ENCODE measurements around the gene RHD.
"Not testable (repeated sequence)": the region's sequence is repeated elsewhere in the genome, so short reads cannot be mapped to it uniquely, and the experiment has no call there.

DNA sequence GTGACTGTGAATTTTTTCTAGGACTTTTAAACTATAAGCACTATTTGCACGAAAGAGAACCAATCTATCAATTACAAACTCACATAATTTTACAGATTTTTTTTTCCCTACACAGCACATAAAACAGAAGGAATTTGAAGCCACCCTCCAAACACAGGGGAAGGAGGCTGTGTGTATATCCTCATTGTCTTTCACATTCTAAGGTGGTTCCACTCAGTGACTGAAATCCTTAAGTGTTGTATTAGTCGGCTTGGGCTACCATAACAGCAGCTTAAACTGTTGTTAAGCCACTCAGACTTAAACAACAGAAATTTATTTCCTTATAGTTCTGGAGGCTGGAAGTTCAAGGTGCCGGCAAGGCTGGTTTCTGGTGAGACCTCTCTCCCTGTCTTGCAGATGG is 12.0 kb upstream of the RHD start:
- TF ChIP-seq, protein P1, sequence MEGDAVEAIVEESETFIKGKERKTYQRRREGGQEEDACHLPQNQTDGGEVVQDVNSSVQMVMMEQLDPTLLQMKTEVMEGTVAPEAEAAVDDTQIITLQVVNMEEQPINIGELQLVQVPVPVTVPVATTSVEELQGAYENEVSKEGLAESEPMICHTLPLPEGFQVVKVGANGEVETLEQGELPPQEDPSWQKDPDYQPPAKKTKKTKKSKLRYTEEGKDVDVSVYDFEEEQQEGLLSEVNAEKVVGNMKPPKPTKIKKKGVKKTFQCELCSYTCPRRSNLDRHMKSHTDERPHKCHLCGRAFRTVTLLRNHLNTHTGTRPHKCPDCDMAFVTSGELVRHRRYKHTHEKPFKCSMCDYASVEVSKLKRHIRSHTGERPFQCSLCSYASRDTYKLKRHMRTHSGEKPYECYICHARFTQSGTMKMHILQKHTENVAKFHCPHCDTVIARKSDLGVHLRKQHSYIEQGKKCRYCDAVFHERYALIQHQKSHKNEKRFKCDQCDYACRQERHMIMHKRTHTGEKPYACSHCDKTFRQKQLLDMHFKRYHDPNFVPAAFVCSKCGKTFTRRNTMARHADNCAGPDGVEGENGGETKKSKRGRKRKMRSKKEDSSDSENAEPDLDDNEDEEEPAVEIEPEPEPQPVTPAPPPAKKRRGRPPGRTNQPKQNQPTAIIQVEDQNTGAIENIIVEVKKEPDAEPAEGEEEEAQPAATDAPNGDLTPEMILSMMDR (IDR thresholded peaks at IDR 0.05): not testable (repeated sequence)
- TF ChIP-seq POLR2A (IDR thresholded peaks at IDR 0.05): not testable (repeated sequence)
